Measurements from ENCODE around the gene OGDHL.

GRCh38 chr10:49775014-49775413 lies 12.9 kb upstream of the OGDHL start:
- TF ChIP-seq CTCF (IDR thresholded peaks at IDR 0.05 in 4 of 5, conservative IDR thresholded peaks at IDR 0.05 in 1 of 5) (no peak), POLR2A (IDR thresholded peaks at IDR 0.05) (no peak)
